GM12878 (cell line): ENCODE results near the gene LGI4. TPM values are rescaled to one million over a fixed set of nuclear protein-coding genes. Genes with fewer than 3 reads are reported as not detected.

Experiments
- CBX3 ChIP-seq: fragments of 200-600 bp; sonication (generic); IDR thresholded peaks from 2 replicates; pipeline ENCODE4 v1.6.1; 2016; ENCODE audit warnings: low read depth, borderline replicate concordance
- HDGF ChIP-seq: fragments of 450-650 bp; IDR thresholded peaks from 2 replicates; pipeline ENCODE4 v1.6.1; 2016; ENCODE audit warnings: antibody characterized with exemption
- IRF4 ChIP-seq: IDR thresholded peaks from 2 replicates; pipeline ENCODE4 v1.6.1; 2011; ENCODE audit warnings: low read depth, low read length
- NFIC ChIP-seq: IDR thresholded peaks from 2 replicates; pipeline ENCODE4 v1.6.1; 2012; ENCODE audit warnings: low read depth, mild to moderate bottlenecking, inconsistent platforms, low read length, moderate library complexity
- RFX5 ChIP-seq: IDR thresholded peaks from 2 replicates; pipeline ENCODE4 v1.6.1; 2011; ENCODE audit warnings: low read depth, low read length, improper control_type of control experiment
- polyA plus RNA-seq, 11 experiments: library from polyadenylated mRNA; depleted of rRNA in 4 of 11; unstranded in 6 of 11; stranded (reverse) in 5 of 11; fragments of >200 nt; fragmentation: Nextera tagmentation in 4 of 11; fragmentation: Illumina TruSeq in 1 of 11; extraction: Ambion mirVana in 4 of 11; extraction: Trizol in 1 of 11; gene quantifications; 1 replicate in 1 of 11; 2 replicates in 10 of 11; pipeline versions ENCODE4 v1.2.1 to v1.2.3, GENCODE V29; 2011 to 2016; ENCODE audit warnings: inconsistent platforms in 2 of 11, missing spikeins in 2 of 11, low read depth in 1 of 11
- total RNA-seq, 4 experiments: library from RNA; depleted of rRNA in 3 of 4; stranded (reverse); fragments of >200 nt in 3 of 4; fragmentation: Illumina TruSeq in 1 of 4; extraction: Trizol in 1 of 4; gene quantifications; 2 replicates each; pipeline versions ENCODE4 v1.2.1 to v1.2.3, GENCODE V29; 2013 to 2021
- TF ChIP-seq, protein P1 (sequence below), 3 experiments: IDR thresholded peaks in 2 of 3; conservative IDR thresholded peaks in 1 of 3; 2 replicates each; pipeline ENCODE4 v1.5.1; 2011; ENCODE audit warnings: low read depth in 3 of 3, low read length in 3 of 3, mild to moderate bottlenecking in 3 of 3, control low read depth in 2 of 3, moderate library complexity in 2 of 3, inconsistent platforms in 1 of 3, mixed read lengths in 1 of 3; ENCODE audit not compliant: control insufficient read depth in 2 of 3, insufficient read depth in 1 of 3; ENCODE audit errors: extremely low read depth in 1 of 3
- TF ChIP-seq, protein P2 (sequence below): fragments of 150-350 bp; IDR thresholded peaks from 2 replicates; pipeline ENCODE4 v1.6.1; 2016; ENCODE audit warnings: low read depth, low read length
- TF ChIP-seq, protein P3 (sequence below): IDR thresholded peaks from 2 replicates; pipeline ENCODE4 v1.6.1; 2011; ENCODE audit warnings: low read depth, low read length, improper control_type of control experiment, borderline replicate concordance
- TF ChIP-seq, protein P4 (sequence below): fragments of 450-650 bp; conservative IDR thresholded peaks from 2 replicates; pipeline ENCODE4 v1.6.1; 2017; ENCODE audit warnings: mild to moderate bottlenecking, moderate library complexity
- TF ChIP-seq, protein P5 (sequence below): IDR thresholded peaks from 2 replicates; pipeline ENCODE4 v1.6.1; 2012; ENCODE audit warnings: low read depth, low read length, improper control_type of control experiment
- TF ChIP-seq, protein P6 (sequence below): IDR thresholded peaks from 2 replicates; pipeline ENCODE4 v1.6.1; 2012; ENCODE audit warnings: low read depth, low read length, improper control_type of control experiment
- TF ChIP-seq, protein P7 (sequence below): fragments of 450-650 bp; IDR thresholded peaks from 2 replicates; pipeline ENCODE4 v1.6.1; 2017; ENCODE audit warnings: borderline replicate concordance

The LGI4 gene
- total and polyA plus RNA-seq, 10 of the 15 experiments (the other 5 are each of a cell fraction or from before 2014, with no cell fraction given): 0.11 TPM; not detected in 9

DNA sequence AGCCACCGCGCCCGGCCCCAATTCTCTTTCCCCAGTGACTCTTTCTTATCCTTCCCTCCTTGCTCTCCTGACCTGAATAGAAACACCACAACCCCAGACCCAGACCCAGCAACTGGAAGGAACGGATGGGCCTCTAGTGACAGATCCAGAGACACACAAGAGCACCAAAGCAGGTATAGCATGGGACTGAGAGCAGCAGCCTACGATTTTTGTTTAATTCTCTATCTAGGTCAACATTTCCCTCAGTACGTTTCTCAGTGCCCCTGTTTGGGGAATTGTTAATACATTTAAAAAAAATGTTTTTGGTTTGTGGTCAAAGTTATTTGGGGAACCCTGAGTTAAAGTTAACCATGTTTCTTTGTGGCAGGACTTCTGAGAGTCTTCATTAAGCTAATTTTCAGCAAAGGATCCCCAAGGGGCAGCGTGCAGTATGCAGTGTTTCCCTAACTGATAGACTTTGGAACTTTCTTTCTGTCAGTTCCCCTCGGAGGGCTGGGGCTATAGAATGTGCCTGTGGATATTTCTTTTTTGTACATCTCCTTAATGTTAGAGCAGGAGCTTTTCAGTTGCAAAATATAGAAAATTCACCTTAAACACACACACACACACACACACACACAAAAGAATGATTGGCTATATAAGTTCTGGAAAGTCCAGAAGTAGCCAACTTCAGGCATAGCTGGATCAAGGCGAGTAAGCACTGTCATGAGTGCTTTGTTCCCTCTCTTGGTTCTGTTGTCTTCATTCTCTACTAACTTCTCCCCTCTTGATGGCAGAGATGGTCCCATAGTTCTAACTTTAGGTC, 26.0 kb upstream of the LGI4 start (continued):
- TF ChIP-seq, protein P1, sequence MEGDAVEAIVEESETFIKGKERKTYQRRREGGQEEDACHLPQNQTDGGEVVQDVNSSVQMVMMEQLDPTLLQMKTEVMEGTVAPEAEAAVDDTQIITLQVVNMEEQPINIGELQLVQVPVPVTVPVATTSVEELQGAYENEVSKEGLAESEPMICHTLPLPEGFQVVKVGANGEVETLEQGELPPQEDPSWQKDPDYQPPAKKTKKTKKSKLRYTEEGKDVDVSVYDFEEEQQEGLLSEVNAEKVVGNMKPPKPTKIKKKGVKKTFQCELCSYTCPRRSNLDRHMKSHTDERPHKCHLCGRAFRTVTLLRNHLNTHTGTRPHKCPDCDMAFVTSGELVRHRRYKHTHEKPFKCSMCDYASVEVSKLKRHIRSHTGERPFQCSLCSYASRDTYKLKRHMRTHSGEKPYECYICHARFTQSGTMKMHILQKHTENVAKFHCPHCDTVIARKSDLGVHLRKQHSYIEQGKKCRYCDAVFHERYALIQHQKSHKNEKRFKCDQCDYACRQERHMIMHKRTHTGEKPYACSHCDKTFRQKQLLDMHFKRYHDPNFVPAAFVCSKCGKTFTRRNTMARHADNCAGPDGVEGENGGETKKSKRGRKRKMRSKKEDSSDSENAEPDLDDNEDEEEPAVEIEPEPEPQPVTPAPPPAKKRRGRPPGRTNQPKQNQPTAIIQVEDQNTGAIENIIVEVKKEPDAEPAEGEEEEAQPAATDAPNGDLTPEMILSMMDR (IDR thresholded peaks at IDR 0.05 in 2 of 3, conservative IDR thresholded peaks at IDR 0.05 in 1 of 3; ENCODE audit: control insufficient read depth in 2 of 3, extremely low read depth in 1 of 3, insufficient read depth in 1 of 3, low read depth in 3 of 3, low read length in 3 of 3): no peak
- TF ChIP-seq, protein P2, sequence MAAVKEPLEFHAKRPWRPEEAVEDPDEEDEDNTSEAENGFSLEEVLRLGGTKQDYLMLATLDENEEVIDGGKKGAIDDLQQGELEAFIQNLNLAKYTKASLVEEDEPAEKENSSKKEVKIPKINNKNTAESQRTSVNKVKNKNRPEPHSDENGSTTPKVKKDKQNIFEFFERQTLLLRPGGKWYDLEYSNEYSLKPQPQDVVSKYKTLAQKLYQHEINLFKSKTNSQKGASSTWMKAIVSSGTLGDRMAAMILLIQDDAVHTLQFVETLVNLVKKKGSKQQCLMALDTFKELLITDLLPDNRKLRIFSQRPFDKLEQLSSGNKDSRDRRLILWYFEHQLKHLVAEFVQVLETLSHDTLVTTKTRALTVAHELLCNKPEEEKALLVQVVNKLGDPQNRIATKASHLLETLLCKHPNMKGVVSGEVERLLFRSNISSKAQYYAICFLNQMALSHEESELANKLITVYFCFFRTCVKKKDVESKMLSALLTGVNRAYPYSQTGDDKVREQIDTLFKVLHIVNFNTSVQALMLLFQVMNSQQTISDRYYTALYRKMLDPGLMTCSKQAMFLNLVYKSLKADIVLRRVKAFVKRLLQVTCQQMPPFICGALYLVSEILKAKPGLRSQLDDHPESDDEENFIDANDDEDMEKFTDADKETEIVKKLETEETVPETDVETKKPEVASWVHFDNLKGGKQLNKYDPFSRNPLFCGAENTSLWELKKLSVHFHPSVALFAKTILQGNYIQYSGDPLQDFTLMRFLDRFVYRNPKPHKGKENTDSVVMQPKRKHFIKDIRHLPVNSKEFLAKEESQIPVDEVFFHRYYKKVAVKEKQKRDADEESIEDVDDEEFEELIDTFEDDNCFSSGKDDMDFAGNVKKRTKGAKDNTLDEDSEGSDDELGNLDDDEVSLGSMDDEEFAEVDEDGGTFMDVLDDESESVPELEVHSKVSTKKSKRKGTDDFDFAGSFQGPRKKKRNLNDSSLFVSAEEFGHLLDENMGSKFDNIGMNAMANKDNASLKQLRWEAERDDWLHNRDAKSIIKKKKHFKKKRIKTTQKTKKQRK: no peak
- TF ChIP-seq, protein P3, sequence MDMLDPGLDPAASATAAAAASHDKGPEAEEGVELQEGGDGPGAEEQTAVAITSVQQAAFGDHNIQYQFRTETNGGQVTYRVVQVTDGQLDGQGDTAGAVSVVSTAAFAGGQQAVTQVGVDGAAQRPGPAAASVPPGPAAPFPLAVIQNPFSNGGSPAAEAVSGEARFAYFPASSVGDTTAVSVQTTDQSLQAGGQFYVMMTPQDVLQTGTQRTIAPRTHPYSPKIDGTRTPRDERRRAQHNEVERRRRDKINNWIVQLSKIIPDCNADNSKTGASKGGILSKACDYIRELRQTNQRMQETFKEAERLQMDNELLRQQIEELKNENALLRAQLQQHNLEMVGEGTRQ: no peak
- TF ChIP-seq HDGF: no peak
- TF ChIP-seq, protein P4, sequence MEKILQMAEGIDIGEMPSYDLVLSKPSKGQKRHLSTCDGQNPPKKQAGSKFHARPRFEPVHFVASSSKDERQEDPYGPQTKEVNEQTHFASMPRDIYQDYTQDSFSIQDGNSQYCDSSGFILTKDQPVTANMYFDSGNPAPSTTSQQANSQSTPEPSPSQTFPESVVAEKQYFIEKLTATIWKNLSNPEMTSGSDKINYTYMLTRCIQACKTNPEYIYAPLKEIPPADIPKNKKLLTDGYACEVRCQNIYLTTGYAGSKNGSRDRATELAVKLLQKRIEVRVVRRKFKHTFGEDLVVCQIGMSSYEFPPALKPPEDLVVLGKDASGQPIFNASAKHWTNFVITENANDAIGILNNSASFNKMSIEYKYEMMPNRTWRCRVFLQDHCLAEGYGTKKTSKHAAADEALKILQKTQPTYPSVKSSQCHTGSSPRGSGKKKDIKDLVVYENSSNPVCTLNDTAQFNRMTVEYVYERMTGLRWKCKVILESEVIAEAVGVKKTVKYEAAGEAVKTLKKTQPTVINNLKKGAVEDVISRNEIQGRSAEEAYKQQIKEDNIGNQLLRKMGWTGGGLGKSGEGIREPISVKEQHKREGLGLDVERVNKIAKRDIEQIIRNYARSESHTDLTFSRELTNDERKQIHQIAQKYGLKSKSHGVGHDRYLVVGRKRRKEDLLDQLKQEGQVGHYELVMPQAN: no peak
- TF ChIP-seq, protein P5, sequence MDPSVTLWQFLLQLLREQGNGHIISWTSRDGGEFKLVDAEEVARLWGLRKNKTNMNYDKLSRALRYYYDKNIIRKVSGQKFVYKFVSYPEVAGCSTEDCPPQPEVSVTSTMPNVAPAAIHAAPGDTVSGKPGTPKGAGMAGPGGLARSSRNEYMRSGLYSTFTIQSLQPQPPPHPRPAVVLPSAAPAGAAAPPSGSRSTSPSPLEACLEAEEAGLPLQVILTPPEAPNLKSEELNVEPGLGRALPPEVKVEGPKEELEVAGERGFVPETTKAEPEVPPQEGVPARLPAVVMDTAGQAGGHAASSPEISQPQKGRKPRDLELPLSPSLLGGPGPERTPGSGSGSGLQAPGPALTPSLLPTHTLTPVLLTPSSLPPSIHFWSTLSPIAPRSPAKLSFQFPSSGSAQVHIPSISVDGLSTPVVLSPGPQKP: no peak
- TF ChIP-seq, protein P6, sequence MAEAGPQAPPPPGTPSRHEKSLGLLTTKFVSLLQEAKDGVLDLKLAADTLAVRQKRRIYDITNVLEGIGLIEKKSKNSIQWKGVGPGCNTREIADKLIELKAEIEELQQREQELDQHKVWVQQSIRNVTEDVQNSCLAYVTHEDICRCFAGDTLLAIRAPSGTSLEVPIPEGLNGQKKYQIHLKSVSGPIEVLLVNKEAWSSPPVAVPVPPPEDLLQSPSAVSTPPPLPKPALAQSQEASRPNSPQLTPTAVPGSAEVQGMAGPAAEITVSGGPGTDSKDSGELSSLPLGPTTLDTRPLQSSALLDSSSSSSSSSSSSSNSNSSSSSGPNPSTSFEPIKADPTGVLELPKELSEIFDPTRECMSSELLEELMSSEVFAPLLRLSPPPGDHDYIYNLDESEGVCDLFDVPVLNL: no peak
- TF ChIP-seq RFX5: no peak
- TF ChIP-seq IRF4: no peak
- no peak for TF ChIP-seq NFIC
- TF ChIP-seq CBX3: no peak
- TF ChIP-seq, protein P7, sequence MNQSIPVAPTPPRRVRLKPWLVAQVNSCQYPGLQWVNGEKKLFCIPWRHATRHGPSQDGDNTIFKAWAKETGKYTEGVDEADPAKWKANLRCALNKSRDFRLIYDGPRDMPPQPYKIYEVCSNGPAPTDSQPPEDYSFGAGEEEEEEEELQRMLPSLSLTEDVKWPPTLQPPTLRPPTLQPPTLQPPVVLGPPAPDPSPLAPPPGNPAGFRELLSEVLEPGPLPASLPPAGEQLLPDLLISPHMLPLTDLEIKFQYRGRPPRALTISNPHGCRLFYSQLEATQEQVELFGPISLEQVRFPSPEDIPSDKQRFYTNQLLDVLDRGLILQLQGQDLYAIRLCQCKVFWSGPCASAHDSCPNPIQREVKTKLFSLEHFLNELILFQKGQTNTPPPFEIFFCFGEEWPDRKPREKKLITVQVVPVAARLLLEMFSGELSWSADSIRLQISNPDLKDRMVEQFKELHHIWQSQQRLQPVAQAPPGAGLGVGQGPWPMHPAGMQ: no peak
